M059J (cell line): ENCODE measurements around the gene FLNB. TPM values are rescaled to one million over a fixed set of nuclear protein-coding genes. Genes with fewer than 3 reads are reported as not detected.
A peak's percentile ranks its signal among the peaks of the same experiment; 100 is the strongest.

Experiments
- DNase-seq: peaks from one replicate; pipeline ENCODE4 v3.0.0-alpha.2; 2012; ENCODE audit warnings: low read depth
- total RNA-seq: library from RNA; depleted of rRNA; stranded (reverse); fragments of >200 nt; shearing (Covaris generic); gene quantifications from 2 replicates; pipeline ENCODE4 v1.2.3, GENCODE V29; 2014

The FLNB gene
- total RNA-seq, 1 experiment from 2014 or later: 130 TPM

DNA sequence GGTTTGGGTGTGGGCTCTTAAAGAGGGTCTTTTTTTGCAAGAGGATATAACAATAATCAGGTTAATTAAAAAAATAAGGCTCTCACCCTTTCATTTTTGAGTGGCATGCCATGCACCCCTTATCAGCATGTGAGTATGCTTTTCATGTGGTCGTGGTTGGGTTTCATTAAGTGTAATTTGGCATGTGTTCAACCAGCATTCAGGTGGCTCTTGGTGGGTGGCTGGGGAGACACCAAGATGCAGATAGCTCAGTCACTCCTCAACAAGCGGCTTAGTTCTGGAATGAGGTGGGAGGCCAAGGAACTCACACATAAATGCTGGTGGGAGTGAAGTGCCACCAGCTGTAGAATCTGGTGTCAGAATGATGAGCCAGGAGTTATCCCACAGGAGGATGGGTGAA, 66.8 kb downstream of the FLNB start:
- no peak for DNase-seq

DNA sequence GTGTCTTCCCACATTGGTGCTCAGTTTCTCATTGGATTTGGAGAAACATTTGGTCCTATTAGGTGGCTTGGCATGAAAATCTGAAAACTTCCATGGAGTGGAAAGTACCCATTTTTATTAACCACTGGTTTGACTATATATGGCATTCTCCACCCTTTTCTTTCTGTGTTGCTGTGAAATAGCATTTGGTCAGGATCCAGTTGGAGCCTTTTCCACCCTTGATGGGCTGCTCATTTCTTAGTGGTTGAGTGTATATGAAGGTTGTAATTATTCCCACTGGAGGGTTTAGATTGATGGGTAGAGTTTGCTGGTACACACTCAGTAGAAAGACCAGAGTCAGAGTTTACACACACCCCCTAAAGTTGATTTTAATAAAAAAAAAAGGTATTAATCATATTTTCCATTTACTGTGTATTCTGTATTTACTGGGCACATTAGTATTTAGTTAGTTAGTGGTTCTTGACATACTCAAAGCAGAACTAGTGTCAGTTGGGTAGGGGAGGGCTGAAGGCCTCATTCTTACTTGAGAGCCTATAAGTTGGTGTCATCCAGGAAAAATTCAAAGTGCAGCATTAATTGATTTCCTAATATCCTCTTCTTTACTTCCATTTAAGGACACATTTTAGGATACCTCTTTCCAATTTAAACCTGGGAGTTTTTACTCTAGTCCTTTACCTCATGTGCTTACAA, 69.5 kb downstream of the FLNB start:
- DNase-seq: no peak

DNA sequence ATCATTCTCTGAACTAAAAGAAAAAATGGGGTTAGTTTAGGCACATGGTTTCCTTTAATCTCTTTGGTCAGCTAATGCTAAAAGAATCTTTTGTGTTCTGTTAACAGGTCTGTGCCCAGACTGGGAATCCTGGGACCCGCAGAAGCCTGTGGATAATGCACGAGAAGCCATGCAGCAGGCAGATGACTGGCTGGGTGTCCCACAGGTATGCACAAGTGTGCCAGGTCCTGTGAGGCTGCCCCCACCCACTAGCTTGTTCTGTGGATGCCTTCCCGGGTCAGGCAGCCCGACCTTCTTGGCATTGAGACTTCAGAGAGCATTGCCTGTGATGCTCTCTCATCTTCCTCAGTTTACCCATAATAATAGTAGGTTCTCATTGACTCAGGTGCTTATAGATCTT, 70.4 kb downstream of the FLNB start:
- DNase-seq: no peak

DNA sequence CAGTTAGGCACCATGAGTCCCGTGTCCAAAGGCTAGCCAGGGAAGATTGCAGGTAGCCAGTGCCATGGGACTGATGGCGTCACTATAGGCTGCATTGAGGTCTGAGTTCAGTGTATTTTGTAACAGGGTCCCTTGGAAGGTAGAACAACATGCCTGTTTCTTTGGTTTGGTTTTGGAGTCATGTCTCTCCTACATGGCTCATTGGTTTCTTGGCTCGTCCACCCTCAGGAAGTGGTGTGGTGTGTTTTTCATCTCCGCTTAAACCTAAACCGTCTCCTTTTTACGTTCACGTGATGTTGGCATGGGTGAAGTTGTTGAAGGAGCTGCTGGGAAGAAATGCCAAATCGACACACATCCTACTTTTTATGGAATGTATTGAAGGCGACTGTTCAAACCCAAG, 71.6 kb downstream of the FLNB start:
- no peak for DNase-seq

DNA sequence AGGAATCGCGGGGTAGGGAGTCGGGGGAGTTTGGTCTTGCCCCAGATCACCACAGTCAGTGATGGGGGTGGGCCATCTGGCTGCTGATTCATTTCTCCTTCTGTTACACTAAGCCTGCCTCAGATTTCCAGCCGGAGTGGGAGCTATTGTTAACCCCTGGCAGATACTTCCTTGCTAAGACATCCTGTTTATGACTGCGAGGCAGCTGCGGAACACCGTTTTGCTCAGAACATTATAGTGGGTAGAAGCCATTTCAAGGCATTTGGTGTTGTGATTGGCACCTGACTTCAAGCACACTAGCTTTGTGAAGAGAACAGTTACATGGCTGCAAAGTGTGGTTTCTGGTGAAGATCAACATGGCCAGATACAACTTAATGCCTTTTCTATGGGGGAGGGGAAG, 73.8 kb downstream of the FLNB start:
- DNase-seq: no peak

DNA sequence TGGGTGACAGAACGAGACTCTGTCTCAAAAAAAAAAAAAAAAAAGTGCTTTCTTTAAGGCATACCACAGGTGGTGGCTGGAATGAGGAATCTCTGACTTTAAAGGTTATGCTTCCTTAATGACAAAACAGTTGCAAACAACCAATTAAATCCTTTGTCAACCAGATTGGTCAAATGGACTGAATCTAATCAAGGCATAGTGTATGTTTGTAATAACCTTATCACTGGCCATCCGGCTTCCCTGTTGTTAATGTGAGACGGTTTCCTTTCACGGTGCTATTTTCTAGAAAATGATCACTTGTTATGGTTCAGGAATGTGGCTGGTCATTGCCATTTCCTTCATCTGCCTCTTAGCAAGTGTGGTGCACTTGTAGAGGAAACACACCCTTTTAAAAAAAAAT, 75.9 kb downstream of the FLNB start:
- DNase-seq: no peak

DNA sequence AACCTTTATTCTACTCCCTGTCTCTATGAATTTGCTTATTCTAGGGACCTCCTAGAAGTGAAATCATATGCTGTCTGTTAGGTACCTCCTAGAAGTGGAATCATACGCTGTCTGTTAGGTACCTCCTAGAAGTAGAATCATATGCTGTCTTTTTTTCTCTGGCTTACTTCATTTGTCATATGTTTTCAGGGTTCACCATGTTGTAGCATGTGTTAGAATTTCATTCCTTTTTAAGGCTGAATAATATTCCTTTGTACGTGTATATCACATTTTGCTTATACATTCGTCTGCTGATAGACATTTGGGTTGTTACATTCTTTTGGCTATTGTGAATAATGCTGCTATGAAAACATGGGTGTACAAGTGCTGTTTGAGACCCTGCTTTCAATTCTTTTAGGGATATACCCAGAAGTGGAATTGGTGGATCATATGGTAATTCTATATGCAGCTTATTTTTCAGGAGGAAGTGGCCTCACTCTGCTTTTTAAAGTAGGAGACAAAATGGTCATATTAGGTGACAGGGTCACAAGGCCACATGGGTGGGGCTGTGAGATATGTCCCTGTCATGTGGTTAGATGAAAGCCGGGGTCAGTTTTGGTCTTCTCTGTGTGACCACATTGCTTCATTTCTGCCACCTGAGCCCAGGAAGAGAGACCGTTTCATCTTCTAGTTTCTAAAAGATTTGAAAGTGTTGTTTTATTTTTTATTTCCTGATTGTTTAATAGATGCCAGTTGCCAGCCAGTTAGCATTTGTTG, 76.7 kb downstream of the FLNB start:
- no peak for DNase-seq

DNA sequence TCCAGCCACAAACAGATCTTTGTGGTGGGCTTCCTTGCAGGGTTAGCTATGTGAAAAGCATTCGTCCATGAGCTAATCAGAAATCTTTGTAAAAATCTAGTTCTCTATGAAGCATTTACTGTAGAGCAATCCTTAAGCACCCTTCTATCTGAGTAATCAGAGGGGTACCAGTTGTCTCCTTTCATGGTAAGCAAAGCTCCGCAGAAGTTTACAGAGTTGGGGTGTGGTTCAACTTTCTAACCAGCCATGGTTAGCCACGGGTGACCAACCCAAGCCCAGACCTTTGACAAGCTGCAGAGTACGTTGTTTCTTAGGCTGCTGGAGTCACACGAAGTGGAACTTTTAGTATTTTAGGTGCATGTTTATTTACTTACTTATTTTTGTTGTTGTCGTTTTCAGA, 77.4 kb downstream of the FLNB start:
- DNase-seq: no peak

DNA sequence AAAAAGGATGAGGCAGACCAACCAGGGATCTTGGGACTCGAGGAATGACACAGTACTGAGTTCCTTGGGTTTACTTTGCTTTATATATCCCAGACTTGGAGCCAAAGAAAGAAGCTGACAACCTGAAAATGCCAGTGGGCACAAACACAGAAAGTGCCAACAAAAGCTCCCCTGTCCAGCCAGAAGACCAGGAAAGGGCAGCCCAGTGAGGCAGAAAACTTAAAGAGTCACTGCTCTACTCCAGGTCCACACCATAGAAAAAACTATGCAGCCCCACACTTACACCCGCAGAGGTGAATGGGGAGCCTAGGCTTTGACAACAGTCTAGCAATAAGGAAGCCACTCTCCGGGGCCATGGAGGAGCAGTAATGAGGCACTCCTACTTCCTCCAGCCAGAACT, 80.3 kb downstream of the FLNB start:
- DNase-seq: no peak

DNA sequence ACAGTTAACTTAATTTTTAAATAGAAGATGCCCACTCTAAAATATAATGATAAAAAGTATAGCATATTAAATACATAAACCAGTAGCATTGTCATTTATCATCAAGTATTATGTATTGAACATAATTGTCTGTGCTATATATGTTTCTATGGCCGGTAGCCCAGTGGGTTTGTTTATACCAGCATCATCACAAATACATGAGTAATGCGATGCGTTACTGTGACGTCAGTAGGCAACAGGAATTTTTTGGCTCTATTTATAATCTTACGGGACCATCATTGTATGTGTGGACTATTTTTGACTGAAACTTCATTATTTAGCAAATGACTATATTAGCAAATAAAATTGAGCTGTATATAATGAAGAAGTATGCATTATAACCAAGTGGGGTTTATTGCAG, 82.1 kb downstream of the FLNB start:
- no peak for DNase-seq

DNA sequence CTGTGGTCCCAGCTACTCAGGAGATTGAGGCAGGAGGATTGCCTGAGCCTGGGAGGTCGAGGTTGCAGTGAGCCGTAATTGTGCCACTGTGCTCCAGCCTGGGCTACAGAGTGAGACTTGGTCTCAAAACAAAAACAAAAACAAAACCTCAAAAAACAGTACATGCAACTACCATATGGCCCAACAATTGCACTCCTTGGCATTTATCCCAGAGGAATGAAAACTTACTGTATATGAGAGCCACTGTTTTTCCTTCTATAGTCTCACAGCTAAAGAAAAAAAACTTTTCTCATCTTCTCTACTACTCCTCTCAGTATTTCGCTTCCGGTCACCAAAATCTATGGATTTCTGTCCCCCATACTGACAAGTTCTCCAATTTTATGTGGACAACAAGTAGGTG, 84.3 kb downstream of the FLNB start:
- DNase-seq: no peak

DNA sequence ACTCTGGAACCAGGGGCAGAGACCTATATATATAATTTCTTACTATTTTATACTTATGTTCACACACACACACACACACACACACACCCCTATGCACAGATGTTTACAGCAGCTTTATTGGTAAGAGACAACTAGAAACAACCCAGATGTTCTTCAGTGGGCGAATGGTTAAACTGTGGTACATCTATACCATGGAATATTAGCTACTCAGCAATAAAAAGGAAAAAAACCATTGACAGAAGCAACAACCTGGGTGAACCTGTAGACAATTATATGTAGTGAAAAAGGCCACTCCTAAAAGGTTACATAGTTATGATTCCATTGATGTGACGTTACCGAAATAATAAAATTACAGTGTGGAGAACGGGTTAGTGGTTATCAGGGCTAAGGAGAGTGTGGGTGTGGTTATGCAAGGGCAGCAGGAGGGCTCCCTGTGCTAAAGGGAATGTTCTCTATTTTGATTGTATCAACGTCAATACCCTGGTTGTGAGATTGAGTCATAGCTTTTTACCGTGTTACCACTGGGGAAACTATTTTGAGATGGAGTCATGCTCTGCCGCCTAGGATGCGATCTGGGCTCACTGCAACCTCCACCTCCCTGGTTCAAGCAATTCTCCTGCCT, 85.5 kb downstream of the FLNB start:
- peak; percentile 81 for DNase-seq

DNA sequence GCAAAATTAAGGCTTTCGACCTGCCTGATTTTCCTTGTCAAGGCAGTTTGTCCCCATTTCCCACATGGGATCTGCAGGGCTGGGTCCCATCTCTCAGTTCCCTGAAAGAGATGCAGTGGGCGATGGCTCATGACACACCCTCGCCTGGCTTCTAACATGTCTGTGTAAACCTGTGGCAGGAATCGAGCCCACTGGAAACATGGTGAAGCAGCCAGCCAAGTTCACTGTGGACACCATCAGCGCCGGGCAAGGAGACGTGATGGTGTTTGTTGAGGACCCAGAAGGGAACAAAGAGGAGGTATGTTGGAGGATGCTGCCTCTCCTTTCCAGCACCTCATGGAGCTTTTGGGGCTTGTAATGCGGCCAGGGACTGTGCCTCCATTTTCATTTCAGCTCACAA, 86.4 kb downstream of the FLNB start:
- DNase-seq: no peak

DNA sequence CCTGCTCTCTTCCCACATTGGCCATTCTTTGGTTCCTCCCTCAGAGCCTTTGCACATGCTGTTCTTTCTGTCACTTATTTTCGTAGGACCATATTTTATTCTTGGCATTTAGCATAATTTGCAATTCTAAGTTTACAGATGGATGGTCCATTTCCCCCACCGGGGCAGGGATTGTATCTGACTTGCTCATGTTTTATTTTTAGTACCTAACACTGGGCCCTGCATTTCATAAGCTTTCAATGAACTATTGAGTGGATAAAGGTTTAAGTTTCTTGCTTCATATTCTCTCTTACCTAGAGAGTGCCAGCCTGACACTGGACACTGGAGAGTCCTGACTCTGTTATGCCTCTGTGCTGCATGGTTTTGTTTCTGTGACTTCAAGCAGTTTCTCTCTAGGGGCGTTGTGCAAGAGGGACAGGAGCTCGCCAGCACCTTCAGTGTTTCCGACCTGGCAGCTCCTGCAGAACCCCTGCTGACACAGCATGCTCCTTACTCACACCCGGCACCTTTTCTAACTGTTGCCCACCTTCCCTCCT, 87.4 kb downstream of the FLNB start:
- no peak for DNase-seq

DNA sequence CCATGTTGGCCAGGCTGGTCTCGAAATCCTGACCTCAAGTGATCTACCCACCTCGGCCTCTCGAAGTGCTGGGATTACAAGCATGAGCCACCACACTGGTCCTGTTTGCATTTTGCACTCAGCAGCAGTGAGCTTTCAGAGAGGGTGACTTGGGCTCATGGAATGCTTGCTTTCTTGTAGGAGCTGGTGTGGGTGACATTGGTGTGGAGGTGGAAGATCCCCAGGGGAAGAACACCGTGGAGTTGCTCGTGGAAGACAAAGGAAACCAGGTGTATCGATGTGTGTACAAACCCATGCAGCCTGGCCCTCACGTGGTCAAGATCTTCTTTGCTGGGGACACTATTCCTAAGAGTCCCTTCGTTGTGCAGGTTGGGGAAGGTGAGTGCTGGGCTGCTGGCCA, 90.3 kb downstream of the FLNB start:
- DNase-seq: no peak

DNA sequence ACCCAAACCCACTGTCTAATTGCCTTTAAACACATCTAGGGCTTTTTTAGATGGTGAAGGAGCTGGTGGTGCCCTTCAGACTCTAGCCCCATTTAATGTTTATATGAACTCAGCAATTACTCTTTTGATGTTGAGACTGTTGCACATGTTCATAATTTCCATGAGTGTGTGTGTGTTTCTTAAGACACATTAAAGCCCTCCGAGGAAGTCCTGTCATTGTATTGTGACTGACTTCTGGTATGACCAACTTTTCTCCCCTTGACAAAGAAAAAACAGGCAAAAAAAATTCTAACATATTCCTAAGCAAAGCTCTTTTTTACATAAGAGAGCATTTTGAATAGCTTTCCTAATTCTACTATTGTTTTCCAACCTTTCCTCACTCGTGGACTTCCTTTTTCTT, 91.6 kb downstream of the FLNB start:
- no peak for DNase-seq

DNA sequence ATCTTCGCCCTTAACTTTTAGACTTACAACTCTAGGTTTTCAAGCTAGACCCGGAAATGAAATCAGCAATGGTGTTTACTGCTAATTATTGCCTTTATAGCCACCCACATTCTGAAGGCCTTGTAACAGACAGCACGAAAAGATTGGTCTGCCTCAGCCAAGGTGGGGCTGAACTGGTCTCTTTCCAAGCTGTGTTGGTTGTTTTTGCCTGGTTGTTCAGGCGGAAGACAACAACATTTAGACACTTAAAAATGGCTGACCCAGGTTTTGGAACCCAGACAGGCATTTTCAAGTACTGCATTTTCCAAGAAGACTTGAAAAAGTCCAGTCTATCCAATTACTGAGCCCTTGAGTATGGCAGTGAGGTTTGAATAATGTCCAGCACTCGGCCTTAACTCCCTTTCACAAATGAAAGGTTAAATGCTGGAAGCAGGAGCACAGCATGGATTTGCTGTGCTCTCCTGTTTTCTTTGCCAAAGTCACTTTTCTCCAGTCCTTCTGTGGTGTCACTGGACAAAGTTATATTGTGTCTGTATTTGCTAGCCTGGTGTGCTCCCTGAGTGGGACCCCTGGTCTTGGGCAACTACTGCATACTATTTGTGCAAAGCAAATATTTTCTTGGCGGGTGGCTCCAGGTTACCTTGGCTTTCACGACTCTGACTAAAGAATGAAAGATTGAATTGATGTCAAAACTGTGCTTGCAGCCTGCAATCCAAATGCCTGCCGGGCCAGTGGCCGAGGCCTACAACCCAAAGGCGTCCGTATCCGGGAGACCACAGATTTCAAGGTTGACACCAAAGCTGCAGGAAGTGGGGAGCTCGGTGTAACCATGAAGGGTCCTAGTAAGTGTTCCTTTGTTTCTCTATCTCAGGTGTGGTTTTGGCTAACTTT, 93.5 kb downstream of the FLNB start:
- no peak for DNase-seq

DNA sequence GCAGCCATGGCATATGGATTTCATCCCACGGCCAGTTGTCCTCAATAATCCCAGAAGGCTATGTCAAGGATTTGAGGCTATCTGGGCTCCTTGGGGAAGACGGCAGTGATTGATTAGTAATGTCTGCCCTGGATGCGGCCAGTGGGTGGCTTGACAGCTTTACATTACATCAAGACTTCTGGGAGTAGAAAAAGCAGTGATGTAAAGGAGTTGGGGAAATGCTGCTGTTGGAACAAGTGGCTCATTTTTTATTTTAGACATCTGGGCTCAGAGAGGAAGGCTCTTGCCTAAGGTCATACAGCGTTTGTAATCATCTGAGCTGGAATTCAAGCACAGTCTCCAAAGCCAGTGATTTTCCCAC, 94.1 kb downstream of the FLNB start:
- DNase-seq: no peak

DNA sequence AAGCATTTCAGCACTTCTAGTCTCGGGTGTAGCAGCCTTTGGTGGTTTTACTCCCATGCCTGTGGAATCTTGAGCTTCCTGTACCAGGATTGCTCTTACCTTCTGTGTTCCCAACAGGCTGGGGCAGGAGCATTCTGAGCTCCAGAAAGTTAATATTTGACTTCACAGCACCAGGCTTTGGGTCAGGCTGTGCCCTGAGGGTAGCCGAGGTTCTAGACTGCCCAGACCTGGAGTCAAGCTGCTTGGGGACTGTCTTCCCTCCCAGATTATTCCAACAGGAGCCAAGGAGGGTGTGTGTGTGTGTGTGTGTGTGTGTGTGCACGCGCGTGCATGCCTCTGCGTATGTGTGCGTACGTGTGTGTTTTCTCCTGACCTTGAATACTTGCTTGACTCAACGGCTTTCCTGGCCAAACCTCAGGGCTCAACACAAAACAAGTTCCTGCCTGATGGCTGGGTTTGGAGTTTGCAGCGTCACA, 94.8 kb downstream of the FLNB start:
- no peak for DNase-seq

DNA sequence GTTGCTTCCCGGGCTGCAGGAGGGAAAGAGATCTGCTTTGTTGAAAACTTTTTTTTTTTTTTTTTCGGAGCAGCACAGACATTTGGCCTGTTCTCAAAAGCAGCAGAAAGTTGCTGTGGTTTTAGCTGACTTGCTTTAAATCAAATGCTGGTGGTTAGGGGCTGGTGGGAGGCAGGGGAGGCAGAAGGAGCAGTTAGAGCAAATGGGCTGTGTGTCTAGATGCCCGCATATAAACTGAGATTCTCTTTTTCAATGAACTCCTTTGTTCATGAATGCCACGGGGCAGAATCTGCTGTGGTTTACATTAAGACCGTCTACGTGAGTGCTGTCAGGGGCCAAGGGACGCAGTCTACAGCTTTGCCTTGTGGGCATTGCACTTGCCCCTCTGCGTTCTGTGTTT, 95.9 kb downstream of the FLNB start:
- no peak for DNase-seq

DNA sequence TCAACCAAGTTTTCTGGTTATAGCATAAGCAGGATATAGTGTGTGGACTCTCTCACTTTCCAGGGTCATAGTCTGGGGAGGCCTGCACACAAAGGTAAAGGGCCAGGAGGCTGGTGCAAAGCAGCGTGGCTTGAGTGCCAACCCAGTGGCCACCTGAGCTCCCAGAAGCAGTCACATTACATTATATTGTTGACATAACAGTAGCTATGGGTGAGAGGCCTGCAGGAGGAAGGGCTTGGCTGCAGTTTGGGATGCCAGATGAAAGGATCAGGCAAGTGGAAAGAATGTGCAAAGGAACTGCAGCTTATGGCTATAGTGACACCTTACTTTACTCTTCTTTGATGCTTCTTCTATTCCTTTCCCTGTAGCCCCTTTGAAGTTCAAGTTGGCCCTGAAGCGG, 96.5 kb downstream of the FLNB start:
- no peak for DNase-seq

DNA sequence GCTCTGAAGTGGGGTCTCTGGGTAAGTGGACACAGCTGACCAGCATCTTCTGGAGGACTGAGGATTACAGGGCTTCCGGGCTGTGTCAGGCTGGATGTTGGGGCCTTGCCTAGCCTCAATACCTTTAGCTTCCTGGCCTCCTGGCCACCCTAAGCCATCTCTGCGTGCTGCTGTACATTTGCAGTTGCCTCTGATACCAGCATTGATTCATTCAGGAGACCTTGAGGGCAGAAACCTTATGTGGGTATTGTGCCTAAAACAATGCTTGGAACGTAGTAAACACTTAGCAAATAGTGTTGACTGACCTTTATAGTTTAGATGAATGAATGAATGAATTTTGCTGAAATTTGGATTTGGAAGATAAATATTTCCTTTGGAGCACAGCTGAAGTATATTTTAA, 97.0 kb downstream of the FLNB start:
- no peak for DNase-seq
